Prostate gland (tissue), 2 donors: ENCODE data around the gene MYO1B.

ENCODE experiments used
- POLR2A ChIP-seq: fragments of 450-650 bp; IDR thresholded peaks from one replicate; pipeline ENCODE4 v1.6.1; 2016; ENCODE audit warnings: antibody characterized with exemption, mild to moderate bottlenecking
- TF ChIP-seq, protein P1 (sequence below), 4 experiments: fragments of 200-600 bp in 2 of 4; fragments of 450-650 bp in 2 of 4; sonication (generic) in 2 of 4; IDR thresholded peaks; 1 replicate in 3 of 4; 2 replicates in 1 of 4; pipeline ENCODE4 v1.5.1; 2016 to 2019; ENCODE audit warnings: antibody characterized with exemption in 4 of 4, mild to moderate bottlenecking in 2 of 4, moderate library complexity in 2 of 4

DNA sequence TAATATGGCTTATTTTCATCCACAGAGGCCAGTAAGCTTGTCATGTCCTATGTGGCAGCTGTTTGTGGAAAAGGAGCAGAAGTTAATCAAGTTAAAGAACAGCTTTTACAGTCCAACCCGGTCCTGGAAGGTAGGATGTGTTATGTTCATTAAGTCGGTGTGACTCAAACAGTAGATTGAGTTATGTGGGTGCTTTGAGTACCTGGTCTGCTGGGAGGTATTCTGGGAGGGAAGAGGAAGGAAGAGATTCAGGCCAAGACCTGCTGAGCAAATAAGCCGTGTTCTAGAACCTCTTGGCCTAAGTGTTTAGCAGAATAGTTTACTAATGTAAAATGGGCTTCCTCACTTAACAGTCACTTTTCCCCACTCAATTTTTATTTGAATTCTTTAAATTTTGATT is 96.2 kb downstream of the MYO1B start:
- TF ChIP-seq, protein P1, sequence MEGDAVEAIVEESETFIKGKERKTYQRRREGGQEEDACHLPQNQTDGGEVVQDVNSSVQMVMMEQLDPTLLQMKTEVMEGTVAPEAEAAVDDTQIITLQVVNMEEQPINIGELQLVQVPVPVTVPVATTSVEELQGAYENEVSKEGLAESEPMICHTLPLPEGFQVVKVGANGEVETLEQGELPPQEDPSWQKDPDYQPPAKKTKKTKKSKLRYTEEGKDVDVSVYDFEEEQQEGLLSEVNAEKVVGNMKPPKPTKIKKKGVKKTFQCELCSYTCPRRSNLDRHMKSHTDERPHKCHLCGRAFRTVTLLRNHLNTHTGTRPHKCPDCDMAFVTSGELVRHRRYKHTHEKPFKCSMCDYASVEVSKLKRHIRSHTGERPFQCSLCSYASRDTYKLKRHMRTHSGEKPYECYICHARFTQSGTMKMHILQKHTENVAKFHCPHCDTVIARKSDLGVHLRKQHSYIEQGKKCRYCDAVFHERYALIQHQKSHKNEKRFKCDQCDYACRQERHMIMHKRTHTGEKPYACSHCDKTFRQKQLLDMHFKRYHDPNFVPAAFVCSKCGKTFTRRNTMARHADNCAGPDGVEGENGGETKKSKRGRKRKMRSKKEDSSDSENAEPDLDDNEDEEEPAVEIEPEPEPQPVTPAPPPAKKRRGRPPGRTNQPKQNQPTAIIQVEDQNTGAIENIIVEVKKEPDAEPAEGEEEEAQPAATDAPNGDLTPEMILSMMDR (IDR thresholded peaks at IDR 0.05), result no peak
- TF ChIP-seq POLR2A, result no peak
